ENCODE data around the gene SORCS1.

DNA sequence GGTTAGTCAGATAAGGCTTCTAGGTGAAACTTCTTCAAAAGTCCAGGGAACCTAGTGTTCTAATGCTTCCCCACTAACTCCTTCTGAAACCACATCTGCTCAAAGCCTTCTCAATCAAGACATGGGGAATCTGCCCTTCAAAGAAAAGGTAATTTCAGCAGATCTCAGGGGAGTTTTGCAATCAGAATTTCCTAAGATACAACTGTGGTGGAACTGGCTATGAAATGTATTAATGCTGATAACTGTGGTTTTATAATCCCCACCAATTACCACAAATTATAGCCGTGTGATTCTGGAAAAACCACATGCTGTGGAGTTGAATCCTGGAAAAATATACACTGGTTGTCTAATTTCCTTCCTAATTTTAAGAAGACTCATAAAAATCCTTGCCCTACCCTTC, 233.8 kb downstream of the SORCS1 start:
- TF ChIP-seq, protein P1, sequence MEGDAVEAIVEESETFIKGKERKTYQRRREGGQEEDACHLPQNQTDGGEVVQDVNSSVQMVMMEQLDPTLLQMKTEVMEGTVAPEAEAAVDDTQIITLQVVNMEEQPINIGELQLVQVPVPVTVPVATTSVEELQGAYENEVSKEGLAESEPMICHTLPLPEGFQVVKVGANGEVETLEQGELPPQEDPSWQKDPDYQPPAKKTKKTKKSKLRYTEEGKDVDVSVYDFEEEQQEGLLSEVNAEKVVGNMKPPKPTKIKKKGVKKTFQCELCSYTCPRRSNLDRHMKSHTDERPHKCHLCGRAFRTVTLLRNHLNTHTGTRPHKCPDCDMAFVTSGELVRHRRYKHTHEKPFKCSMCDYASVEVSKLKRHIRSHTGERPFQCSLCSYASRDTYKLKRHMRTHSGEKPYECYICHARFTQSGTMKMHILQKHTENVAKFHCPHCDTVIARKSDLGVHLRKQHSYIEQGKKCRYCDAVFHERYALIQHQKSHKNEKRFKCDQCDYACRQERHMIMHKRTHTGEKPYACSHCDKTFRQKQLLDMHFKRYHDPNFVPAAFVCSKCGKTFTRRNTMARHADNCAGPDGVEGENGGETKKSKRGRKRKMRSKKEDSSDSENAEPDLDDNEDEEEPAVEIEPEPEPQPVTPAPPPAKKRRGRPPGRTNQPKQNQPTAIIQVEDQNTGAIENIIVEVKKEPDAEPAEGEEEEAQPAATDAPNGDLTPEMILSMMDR (IDR thresholded peaks at IDR 0.05): no peak
- TF ChIP-seq POLR2A (IDR thresholded peaks at IDR 0.05): no peak
